PFSK-1 (cell line): ENCODE results near the gene CLIC3.

ENCODE experiments used
- POLR2AphosphoS5 ChIP-seq: IDR thresholded peaks from 2 replicates; pipeline ENCODE4 v1.6.1; 2012; ENCODE audit warnings: low read depth, mild to moderate bottlenecking, control low read depth, low read length, moderate library complexity
- REST ChIP-seq, 2 experiments: IDR thresholded peaks; 2 replicates each; pipeline versions ENCODE4 v1.6.1 to v1.8.0; 2011 to 2012; ENCODE audit warnings: low read depth in 2 of 2, low read length in 2 of 2, control low read depth in 1 of 2, inconsistent platforms in 1 of 2, mild to moderate bottlenecking in 1 of 2, moderate library complexity in 1 of 2; ENCODE audit not compliant: insufficient read depth in 1 of 2
- SIN3A ChIP-seq: IDR thresholded peaks from 2 replicates; pipeline ENCODE4 v1.6.1; 2012; ENCODE audit warnings: mild to moderate bottlenecking, low read length, moderate library complexity, borderline replicate concordance; ENCODE audit not compliant: insufficient read depth
- TAF1 ChIP-seq: IDR thresholded peaks from 2 replicates; pipeline ENCODE4 v1.6.1; 2012; ENCODE audit warnings: low read length, control low read depth, borderline replicate concordance; ENCODE audit not compliant: insufficient read depth

DNA sequence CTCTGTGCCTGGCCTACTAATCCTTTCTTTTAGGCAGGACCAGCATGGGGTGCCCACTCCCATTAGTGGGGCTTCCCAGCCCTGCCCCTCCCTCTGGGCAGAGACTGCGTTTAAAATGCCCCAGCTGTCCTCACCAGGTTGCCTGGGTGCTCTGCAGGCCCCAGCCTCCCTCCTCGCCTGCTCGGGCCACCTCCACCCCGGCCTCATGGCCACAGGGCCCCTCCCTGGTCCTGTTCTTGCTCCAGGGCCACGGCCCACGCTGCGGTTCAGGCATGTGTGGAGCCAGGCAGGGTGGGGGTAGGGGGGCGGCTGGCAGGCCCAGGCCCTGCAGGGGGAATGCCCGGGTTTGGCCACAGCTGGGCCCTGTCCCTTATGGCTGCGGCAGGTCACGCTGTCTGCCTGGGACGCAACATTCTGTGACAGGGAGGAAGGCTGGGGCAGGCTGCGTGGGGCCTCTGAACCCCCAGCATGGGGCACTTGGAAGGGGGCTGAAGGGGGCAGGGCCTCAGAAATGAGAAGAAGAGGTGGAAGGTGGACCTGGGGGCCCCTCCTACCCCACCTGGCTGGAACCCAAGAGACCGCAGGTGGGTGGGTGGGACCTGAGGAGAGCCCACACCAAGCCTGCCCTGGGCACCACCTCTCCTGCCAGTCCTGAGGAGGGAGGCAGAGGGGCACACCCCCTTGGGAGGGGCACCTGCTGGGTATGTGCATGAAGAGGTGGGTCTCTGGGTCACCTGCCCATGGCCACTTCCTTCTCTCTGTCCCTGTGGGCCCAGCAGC, 44.6 kb downstream of the CLIC3 start, which contains the start of gene LCN12:
- no peak for TF ChIP-seq TAF1
- TF ChIP-seq POLR2AphosphoS5, result no peak
- TF ChIP-seq REST (IDR thresholded peaks at IDR 0.05; ENCODE audit: insufficient read depth in 1 of 2, low read depth in 2 of 2, low read length in 2 of 2), result no peak
- TF ChIP-seq SIN3A, result no peak
